Neural cell (in vitro differentiated cells): ENCODE data around the gene ENTREP3. TPM values are rescaled to one million over a fixed set of nuclear protein-coding genes. Genes with fewer than 3 reads are reported as not detected.

ENCODE experiments used
- H2AFZ ChIP-seq: fragments of 200-600, 300-800 bp; sonication (generic), shearing (Covaris generic); 2 replicates; pipeline ENCODE4 v1.6.0; 2014; ENCODE audit warnings: low read depth, mild to moderate bottlenecking, antibody characterized with exemption, low read length, moderate library complexity
- H3F3A ChIP-seq: fragments of 200-600 bp; shearing (Covaris generic); 2 replicates; pipeline ENCODE4 v1.6.1; 2016; ENCODE audit warnings: mild to moderate bottlenecking, moderate library complexity, mixed read lengths, antibody characterized with exemption, low read length; ENCODE audit not compliant: insufficient read depth, poor library complexity, severe bottlenecking
- H3K27ac ChIP-seq: fragments of 200-600, 300-800 bp; sonication (generic), shearing (Covaris generic); 2 replicates; pipeline ENCODE4 v1.5.1; 2014; ENCODE audit warnings: mild to moderate bottlenecking, low read length, moderate library complexity
- H3K27me3 ChIP-seq: fragments of 300-800, 200-600 bp; sonication (generic), shearing (Covaris generic); 2 replicates; pipeline ENCODE4 v1.6.0; 2014; ENCODE audit warnings: mild to moderate bottlenecking, low read depth, low read length, moderate library complexity; ENCODE audit not compliant: insufficient read depth
- H3K36me3 ChIP-seq: fragments of 300-800, 200-600 bp; sonication (generic), shearing (Covaris generic); 2 replicates; pipeline ENCODE4 v1.5.1; 2014; ENCODE audit warnings: mild to moderate bottlenecking, antibody characterized with exemption, low read length, moderate library complexity; ENCODE audit not compliant: insufficient read depth
- H3K4me2 ChIP-seq: fragments of 300-800, 200-600 bp; sonication (generic), shearing (Covaris generic); 2 replicates; pipeline ENCODE4 v1.6.0; 2014; ENCODE audit warnings: mild to moderate bottlenecking, low read length
- H3K4me3 ChIP-seq: fragments of 300-800, 200-600 bp; sonication (generic), shearing (Covaris generic); 2 replicates; pipeline ENCODE4 v1.5.1; 2014; ENCODE audit warnings: mild to moderate bottlenecking, low read length, moderate library complexity
- H3K79me2 ChIP-seq: fragments of 200-600 bp; shearing (Covaris generic); replicated peaks from 2 replicates; pipeline ENCODE4 v1.6.0; 2014; ENCODE audit warnings: mild to moderate bottlenecking, low read length, moderate library complexity; ENCODE audit not compliant: insufficient read depth
- H3K9ac ChIP-seq: fragments of 300-800, 200-600 bp; sonication (generic), shearing (Covaris generic); 2 replicates; pipeline ENCODE4 v1.6.1; 2016; ENCODE audit warnings: mild to moderate bottlenecking, low read length, mixed read lengths
- H3K9me2 ChIP-seq: fragments of 200-600 bp; shearing (Covaris generic); 2 replicates; pipeline ENCODE4 v1.6.1; 2016; ENCODE audit warnings: mild to moderate bottlenecking, low read length, mixed read lengths; ENCODE audit not compliant: insufficient read depth
- H3K9me3 ChIP-seq: fragments of 200-600, 300-800 bp; sonication (generic), shearing (Covaris generic); 2 replicates; pipeline ENCODE4 v1.6.1; 2016; ENCODE audit warnings: mild to moderate bottlenecking, mixed run types, low read length, moderate library complexity, mixed read lengths
- H4K20me1 ChIP-seq: fragments of 200-600 bp; shearing (Covaris generic); 2 replicates; pipeline ENCODE4 v1.6.1; 2016; ENCODE audit warnings: mild to moderate bottlenecking, mixed run types; ENCODE audit not compliant: insufficient read depth
- EP300 ChIP-seq: fragments of 450-650 bp; conservative IDR thresholded peaks from 2 replicates; pipeline ENCODE4 v1.6.1; 2014; ENCODE audit warnings: antibody characterized with exemption, mild to moderate bottlenecking, moderate library complexity; ENCODE audit not compliant: poor library complexity, severe bottlenecking
- EZH2 ChIP-seq: fragments of 200-600, 300-800 bp; shearing (Covaris generic), sonication (generic); IDR thresholded peaks from 2 replicates; pipeline ENCODE4 v1.6.1; 2014; ENCODE audit warnings: antibody characterized with exemption, low read length, borderline replicate concordance, mild to moderate bottlenecking; ENCODE audit not compliant: insufficient read depth, poor library complexity, severe bottlenecking
- MXI1 ChIP-seq: fragments of 450-650 bp; conservative IDR thresholded peaks from 2 replicates; pipeline ENCODE4 v1.6.1; 2014; ENCODE audit warnings: antibody characterized with exemption, mild to moderate bottlenecking; ENCODE audit not compliant: poor library complexity, severe bottlenecking
- POLR2AphosphoS5 ChIP-seq: IDR thresholded peaks from 2 replicates; pipeline ENCODE4 v1.6.1; 2012
- RAD21 ChIP-seq: fragments of 450-650 bp; conservative IDR thresholded peaks from 2 replicates; pipeline ENCODE4 v1.6.1; 2014; ENCODE audit warnings: antibody characterized with exemption, mild to moderate bottlenecking, moderate library complexity
- SMC3 ChIP-seq: fragments of 450-650 bp; conservative IDR thresholded peaks from 2 replicates; pipeline ENCODE4 v1.6.1; 2014; ENCODE audit warnings: antibody characterized with exemption, mild to moderate bottlenecking, moderate library complexity; ENCODE audit not compliant: poor library complexity
- TAF1 ChIP-seq: IDR thresholded peaks from 2 replicates; pipeline ENCODE4 v1.6.1; 2012; ENCODE audit warnings: low read depth
- polyA plus RNA-seq: library from polyadenylated mRNA; depleted of rRNA; stranded (reverse); fragments of >200 nt; gene quantifications from 2 replicates; pipeline ENCODE4 v1.2.3, GENCODE V29; 2014
- TF ChIP-seq, protein P1 (sequence below): fragments of 450-650 bp; IDR thresholded peaks from 2 replicates; pipeline ENCODE4 v1.5.1; 2014; ENCODE audit warnings: antibody characterized with exemption, mild to moderate bottlenecking, moderate library complexity; ENCODE audit not compliant: poor library complexity, severe bottlenecking
- TF ChIP-seq, protein P2 (sequence below): IDR thresholded peaks from 2 replicates; pipeline ENCODE4 v1.6.1; 2012; ENCODE audit warnings: borderline replicate concordance

Gene ENTREP3
- polyA plus RNA-seq, 1 donor from 2014 or later: 11.1 TPM

DNA sequence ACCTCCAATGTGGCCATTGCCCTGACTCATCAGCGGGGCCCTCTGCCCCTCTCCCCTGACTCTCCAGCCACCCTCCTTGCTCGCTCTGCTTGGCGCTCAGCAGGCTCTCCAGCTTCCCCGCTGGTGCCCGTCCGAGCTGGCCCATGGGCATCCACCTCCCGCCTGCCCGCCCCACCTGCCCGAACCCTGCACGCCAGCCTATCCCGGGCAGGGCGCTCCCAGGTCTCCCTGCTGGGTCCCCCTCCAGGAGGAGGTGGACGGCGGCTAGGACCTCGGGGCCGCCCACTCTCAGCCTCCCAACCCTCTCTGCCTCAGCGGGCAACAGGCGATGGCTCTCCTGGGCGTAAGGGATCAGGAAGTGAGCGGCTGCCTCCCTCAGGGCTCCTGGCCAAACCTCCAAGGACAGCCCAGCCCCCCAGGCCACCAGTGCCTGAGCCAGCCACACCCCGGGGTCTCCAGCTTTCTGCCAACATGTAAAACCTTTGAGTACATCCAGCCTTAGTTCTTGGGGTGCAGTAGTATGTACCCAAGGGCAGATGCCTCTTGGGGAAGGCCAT, 32.8 kb upstream of the ENTREP3 start:
- Histone ChIP-seq H3K27ac (no peak overlapping the region), H3K9me2 (no peaks in the 10 kb centered on the region), H3K36me3 (no peaks in the 10 kb centered on the region), H3K9ac (no peak overlapping the region), H3F3A (no peaks in the 10 kb centered on the region), H3K4me2 (no peak overlapping the region), H3K27me3 (peaks cover under 1% of the 10 kb centered on the region), H4K20me1 (no peaks in the 10 kb centered on the region), H3K9me3 (no peaks in the 10 kb centered on the region), H3K79me2 (no peaks in the 10 kb centered on the region), H2AFZ (no peak overlapping the region), H3K4me3 (no peak overlapping the region)
- TF ChIP-seq EP300: no peak
- TF ChIP-seq SMC3: no peak
- TF ChIP-seq, protein P1, sequence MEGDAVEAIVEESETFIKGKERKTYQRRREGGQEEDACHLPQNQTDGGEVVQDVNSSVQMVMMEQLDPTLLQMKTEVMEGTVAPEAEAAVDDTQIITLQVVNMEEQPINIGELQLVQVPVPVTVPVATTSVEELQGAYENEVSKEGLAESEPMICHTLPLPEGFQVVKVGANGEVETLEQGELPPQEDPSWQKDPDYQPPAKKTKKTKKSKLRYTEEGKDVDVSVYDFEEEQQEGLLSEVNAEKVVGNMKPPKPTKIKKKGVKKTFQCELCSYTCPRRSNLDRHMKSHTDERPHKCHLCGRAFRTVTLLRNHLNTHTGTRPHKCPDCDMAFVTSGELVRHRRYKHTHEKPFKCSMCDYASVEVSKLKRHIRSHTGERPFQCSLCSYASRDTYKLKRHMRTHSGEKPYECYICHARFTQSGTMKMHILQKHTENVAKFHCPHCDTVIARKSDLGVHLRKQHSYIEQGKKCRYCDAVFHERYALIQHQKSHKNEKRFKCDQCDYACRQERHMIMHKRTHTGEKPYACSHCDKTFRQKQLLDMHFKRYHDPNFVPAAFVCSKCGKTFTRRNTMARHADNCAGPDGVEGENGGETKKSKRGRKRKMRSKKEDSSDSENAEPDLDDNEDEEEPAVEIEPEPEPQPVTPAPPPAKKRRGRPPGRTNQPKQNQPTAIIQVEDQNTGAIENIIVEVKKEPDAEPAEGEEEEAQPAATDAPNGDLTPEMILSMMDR: no peak
- TF ChIP-seq EZH2: no peak
- TF ChIP-seq RAD21: no peak
- TF ChIP-seq, protein P2, sequence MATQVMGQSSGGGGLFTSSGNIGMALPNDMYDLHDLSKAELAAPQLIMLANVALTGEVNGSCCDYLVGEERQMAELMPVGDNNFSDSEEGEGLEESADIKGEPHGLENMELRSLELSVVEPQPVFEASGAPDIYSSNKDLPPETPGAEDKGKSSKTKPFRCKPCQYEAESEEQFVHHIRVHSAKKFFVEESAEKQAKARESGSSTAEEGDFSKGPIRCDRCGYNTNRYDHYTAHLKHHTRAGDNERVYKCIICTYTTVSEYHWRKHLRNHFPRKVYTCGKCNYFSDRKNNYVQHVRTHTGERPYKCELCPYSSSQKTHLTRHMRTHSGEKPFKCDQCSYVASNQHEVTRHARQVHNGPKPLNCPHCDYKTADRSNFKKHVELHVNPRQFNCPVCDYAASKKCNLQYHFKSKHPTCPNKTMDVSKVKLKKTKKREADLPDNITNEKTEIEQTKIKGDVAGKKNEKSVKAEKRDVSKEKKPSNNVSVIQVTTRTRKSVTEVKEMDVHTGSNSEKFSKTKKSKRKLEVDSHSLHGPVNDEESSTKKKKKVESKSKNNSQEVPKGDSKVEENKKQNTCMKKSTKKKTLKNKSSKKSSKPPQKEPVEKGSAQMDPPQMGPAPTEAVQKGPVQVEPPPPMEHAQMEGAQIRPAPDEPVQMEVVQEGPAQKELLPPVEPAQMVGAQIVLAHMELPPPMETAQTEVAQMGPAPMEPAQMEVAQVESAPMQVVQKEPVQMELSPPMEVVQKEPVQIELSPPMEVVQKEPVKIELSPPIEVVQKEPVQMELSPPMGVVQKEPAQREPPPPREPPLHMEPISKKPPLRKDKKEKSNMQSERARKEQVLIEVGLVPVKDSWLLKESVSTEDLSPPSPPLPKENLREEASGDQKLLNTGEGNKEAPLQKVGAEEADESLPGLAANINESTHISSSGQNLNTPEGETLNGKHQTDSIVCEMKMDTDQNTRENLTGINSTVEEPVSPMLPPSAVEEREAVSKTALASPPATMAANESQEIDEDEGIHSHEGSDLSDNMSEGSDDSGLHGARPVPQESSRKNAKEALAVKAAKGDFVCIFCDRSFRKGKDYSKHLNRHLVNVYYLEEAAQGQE: no peak
- TF ChIP-seq TAF1: no peak
- TF ChIP-seq POLR2AphosphoS5: no peak
- TF ChIP-seq MXI1: no peak

DNA sequence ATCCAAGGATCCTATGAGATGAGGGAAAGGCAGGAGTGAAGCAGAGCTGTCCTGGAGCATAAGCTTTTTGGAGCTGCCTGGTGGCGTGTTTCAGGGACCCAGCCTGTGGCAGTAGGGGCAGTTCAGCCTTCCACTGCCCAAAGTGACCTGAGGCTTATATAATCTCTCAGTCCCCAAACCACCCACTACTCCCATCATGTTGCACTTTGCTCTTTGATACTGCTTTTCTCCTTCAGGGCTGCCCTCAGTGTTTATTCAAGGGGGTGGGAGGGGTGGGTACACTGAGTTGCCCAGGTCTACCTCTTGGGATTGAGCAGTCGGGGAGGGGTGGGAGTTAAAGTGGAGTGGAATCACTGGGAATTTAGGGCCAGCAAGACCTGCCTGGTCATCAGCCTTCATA, 31.3 kb upstream of the ENTREP3 start:
- TF ChIP-seq EP300 (no peak), MXI1 (no peak), SMC3 (no peak), POLR2AphosphoS5 (no peak), RAD21 (no peak), TAF1 (no peak), EZH2 (no peak)
- TF ChIP-seq, protein P2: no peak
- TF ChIP-seq, protein P1: no peak
- H3K4me2 ChIP-seq: no peak overlapping the region
- no peaks in the 10 kb centered on the region for H3F3A ChIP-seq
- H3K9me2 ChIP-seq: no peaks in the 10 kb centered on the region
- H3K27ac ChIP-seq: no peak overlapping the region
- H3K27me3 ChIP-seq: no peaks in the 10 kb centered on the region
- no peak overlapping the region for H3K9ac ChIP-seq
- H3K79me2 ChIP-seq: no peaks in the 10 kb centered on the region
- H2AFZ ChIP-seq: no peak overlapping the region
- H3K4me3 ChIP-seq: no peak overlapping the region
- no peaks in the 10 kb centered on the region for H3K36me3 ChIP-seq
- H3K9me3 ChIP-seq: no peaks in the 10 kb centered on the region
- no peaks in the 10 kb centered on the region for H4K20me1 ChIP-seq
